Endothelial cell of umbilical vein (primary cell): ENCODE data around the gene SLC26A6.

Experiments used
- CTCF ChIP-seq, 2 donors: IDR thresholded peaks; 1 replicate in 1 of 2; 2 replicates in 1 of 2; pipeline ENCODE4 v1.5.1; 2011; ENCODE audit warnings: low read length in 2 of 2, mild to moderate bottlenecking in 2 of 2, moderate library complexity in 2 of 2, control low read depth in 1 of 2, inconsistent platforms in 1 of 2, low read depth in 1 of 2; ENCODE audit not compliant: insufficient read depth in 1 of 2; ENCODE audit errors: extremely low read depth in 1 of 2
- MYC ChIP-seq: IDR thresholded peaks from one replicate; pipeline ENCODE4 v1.6.1; 2011; ENCODE audit warnings: mild to moderate bottlenecking, low read depth, low read length

GRCh38 chr3:48652923-48653715, 17.9 kb upstream of the SLC26A6 start:
- no peak for TF ChIP-seq MYC
- no peak for TF ChIP-seq CTCF (IDR thresholded peaks at IDR 0.05; ENCODE audit: extremely low read depth in 1 of 2, insufficient read depth in 1 of 2, low read depth in 1 of 2, low read length in 2 of 2)
